Embryonic facial prominence (tissue), 1 donor: Measurements from ENCODE around the gene IGFN1.

Experiments
- DNase-seq: peaks from one replicate; pipeline ENCODE4 v3.0.0-alpha.2; 2016; ENCODE audit errors: extremely low spot score

IGFN1 gene

DNA sequence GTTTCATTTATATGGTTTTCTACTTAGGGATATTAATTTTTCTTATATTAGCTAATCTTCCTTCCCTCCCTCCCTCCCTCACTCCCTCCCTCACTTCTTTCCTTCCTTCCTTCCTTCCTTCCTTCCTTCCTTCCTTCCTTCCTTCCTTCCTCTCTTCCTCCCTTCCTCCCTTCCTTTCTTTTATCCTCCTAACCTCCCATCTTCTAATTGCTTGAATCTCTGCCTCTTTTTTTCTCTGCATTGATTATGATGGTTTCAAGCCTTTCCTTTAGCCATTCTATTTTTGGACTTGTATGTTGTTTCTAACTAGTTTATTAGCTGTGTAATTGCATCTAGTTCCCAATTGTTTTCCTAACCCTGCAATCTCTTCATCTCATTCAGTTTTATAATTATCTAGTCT is 75.7 kb downstream of the IGFN1 start:
- DNase-seq, result no peak

DNA sequence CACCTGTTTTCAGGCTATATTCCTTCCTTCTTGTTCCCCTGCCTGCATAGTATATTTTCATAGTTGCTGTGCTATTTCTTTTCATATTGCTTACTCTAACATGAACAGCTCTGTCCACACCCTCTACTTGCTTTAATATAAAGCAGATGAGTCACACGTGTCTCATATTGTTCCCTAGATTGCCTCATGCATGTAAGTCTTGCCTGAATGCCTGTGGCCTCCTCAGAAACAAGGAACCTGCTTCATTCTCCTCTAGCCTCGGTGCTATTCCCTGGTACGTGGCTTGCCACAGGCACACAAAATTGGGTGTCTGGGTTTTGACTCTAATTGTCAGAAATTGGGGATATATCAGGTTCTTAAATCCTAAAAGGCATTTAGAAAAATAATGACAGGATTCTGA is 76.2 kb downstream of the IGFN1 start:
- no peak for DNase-seq

DNA sequence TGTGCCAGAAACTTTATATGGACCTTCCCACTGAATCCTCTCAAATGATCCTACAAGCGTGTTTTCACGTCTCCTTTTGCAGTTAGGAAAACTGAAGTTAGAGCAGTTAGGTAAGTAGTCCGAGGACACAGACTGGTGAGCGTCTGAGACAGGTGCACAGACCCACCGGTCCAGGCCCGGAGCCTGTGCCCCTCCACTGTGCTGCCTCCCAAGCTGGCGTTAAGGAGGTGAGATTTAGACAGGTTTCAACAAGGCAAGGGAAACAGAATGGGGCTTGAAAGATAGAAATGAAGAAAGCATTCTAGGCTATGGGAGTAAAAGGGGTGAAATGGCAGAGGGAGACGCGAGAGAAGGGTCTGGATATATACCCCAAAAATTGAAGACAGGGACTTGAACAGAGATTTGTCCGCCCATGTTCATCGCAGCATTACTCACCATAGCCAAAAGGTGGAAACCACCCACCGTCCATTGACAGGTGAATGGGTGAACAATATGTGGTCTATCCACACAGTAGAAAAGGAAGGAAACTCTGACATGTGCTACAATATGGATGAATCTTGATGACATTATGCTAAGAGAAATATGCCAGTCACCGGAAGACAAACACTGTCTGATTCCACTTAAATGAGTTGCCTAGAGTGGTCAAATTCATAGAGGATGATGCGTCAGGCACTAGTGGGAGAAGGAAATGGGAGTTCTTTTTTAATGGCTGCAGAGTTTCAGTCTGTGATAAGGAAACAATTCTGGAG is 77.0 kb downstream of the IGFN1 start:
- DNase-seq, result no peak

DNA sequence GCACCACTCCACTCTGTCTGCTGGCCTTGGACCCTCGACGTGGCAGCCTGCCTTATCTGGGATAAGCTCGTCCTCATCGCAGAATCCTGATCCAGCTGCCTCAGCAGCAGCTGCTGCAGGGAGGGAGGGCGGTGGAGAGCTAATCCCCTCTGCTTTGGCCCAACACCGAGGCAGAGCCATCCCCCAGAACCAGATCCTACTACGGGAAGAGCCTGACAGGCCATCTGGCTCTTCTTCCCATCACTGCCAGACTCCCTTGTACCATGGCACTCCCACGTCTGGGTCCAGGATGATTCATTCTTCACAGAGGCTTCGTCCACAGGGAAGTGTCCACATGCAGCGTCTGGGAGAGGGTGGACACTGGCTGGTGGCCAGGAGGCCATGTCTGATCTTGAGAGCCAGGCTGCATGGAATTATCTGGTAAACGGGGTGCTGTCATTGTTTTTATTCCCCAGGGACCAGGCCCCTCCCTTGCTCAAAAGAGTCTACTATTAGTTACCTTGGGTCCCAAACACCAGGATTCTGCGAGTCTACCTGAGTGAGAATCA is 78.1 kb downstream of the IGFN1 start:
- no peak for DNase-seq

DNA sequence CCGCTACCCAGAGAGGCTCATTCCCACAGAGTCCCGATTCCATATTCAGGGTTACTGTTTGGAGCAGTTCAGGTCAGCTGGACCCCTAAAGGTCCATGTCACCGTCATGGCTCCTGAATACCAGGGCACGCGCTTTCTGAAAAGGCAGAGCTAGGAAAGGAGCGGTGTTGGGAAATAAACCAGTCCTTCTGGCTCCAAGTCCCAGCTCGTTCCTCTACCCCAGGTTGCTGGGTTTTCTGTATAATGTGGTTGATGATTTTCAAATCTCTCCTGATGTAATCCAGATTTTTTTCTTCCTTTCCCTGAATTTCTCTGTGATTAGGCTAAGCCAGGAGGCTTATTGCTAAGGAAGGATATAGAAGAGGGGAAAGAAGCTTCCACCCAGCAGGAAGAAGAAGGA is 78.7 kb downstream of the IGFN1 start:
- no peak for DNase-seq

DNA sequence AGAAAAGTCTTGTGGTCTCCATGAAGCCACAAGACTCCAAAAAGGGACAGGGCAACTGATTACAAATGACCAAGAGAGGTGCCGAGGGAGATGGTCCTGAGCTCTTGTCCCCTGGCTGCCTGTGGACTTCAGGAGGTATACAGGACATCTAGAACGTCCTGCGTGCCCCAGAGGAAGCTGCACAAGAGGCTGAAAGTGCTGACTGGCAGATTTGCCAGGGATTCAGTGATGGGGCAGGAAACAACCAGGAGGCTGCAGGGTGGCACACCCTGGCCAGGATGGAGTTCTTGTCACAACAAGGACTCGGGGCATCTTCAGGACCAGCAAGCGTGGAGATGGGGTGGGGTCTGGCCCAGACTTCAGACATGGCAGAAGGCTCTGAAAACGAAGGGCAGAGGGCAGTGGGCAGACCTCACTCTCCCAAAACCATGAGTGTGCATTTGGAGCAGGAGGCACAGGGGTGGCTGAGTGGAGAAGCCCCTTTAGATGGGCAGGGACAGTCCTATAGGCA is 79.3 kb downstream of the IGFN1 start:
- DNase-seq, result no peak

DNA sequence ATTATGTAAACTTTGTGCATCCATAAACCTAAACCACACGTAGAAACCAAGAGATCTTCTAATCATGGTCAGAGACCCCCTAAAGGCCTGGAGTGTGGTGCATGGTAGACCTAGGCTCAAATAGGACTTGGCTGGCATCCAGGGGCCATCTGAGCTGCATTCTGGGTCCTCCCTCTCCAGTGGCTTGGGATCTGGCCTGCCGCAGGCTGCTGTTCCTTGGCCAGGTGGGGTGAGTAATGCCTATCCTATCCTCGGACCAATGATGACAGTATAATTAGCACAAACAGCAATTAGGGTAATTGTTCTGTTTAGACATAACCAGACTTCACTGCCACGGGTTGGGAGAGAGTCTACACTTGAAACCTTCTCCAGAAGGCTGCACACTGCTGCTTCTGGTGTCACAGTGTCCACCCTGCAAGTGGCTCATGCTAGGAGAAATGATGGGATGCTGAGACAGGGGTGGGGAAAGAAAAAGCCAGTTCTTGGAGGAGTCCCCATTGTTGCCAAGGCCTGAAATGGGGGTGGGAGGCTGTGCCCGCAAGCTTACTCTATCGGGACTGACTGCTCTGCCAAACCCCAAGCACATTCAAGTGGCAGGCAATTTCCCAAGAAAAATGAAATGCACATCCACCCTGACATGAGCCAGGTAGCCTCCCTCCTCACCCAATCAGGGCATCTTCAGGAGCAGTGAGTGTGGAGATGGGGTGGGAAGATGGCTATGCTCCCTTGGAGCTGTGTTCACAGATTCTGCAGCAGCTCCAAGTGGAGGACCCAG is 80.2 kb downstream of the IGFN1 start:
- DNase-seq, result no peak

DNA sequence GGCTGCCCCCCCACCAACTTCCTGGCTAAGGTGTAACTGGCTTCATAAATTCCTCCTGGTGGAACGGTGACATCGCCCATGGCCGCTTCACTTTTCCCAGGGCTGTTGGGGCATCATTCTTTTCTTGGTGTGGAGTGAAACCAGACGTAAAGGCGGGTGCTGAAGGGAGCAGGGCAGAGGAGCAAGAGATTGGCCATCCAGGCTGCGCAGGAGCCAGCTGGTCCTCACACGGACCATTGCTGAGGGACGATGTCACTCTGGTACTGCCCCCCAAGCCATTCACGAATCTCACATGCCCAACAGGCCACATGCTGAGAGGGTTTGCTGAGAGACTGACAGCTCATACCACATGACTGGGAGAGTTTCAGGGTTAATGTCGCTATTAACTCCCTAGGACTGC is 82.2 kb downstream of the IGFN1 start:
- no peak for DNase-seq

DNA sequence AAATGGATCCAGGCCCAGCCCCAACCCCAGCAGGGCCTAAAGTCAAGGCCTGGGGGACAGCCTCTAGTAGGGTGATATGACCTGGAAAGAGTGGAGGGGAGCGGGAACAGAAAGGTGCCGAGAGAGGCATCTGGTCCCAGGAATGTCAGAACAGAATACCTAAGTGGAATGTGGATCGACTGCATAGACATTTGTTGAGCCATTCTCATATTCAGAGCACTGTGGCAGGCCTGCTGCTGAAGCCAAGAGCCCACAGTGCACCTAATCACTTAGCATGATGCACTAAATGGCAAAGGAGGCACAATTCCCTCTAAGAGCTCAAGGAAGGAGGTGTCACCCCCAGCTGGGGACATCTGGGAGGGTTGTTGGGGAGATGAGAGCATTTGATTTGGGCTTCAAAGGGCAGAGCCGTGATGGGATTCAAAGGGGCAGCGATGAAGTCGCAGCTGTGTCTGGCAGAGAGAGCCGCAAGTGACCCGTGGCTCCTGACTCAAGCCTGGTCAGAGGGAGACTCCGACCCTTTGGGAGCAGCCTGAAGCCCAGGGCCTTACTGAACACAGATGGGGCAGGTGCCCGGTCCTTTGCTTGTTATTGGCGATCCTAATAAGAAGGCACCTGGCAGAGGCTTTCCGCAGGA is 84.1 kb downstream of the IGFN1 start:
- DNase-seq, result no peak

DNA sequence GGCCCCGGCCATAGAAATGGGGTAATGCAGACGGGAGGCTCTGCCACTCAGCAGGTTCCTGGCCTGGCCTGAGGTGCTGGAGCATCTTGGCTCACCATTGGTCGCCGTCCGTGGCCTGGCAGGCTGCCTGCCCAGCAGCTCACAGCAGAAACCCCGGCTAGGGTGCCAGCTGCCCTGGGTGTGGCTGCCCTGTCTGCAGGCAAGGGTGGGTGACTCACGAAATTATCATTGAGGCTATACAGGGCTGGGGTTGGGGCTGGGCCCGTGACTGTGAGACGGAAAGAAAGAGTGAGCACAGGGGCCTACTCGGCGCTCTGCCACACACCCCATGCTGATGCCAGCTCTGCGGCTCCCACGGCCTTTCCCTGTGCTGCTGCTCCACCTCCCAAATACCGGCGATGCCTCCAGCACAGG is 84.6 kb downstream of the IGFN1 start:
- no peak for DNase-seq

DNA sequence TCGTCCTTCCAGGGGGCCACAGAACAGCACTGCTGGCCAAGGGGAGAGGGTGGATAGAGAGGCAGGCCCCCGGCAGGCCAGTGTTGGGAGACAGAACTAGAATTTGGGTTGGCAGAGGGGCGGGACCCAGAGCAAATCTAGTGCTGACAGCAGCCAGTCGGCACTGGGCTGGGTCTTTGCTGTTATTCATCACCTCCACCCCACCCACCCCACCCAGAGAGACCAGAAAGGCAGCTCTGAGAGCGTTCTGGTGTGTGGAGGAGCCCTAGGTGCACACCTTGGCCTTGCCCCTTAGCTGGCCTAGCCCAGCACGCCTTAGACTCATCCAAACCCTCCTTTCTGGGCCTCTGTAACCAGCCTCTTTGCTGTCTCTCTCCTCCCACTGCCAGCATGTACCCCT is 86.3 kb downstream of the IGFN1 start:
- no peak for DNase-seq

DNA sequence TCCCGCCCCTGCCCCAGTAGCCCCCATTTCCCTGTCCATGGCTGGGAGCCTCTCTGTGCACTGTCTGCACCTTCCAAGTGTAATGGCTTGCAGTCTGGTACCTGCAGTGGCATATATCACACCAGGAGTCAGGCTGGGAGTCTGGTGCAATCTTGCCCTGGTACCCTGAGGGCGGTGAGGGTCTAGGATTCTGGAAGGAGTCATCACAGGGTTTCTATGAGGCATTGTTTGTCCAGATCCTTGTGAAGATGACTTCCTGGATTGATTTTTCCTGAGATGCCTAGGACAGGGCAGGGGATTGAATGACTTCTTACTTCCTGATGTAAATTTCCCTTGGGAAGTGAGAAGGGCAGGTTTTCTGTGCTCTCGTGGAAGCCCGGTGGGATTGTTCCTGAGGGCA is 86.8 kb downstream of the IGFN1 start:
- DNase-seq, result no peak
